Measurements from ENCODE around the gene PPP2R2C. TPM values are rescaled to one million over a fixed set of nuclear protein-coding genes. Genes with fewer than 3 reads are reported as not detected.

PPP2R2C gene
- total and polyA plus RNA-seq, 3 experiments from 2014 or later = not detected

DNA sequence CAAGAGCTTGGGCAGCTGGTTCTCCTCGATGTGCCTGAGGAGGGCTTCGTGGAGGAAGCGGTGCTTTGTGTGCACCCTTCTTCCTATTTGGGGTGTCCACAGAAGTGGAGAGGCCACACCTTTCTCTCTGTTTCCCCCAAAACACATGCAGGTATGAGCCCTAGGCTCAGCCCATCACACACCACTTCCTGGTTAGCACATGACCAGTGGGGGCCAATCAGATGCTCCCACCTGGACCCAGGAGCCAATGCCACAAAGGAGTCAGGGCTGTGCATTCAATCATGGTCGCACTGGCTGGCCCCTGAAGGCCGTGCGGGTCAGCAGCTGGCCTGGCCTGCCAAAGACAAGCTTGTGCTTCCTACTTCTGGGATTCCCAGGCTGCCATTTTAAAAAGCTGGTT lies 51.4 kb downstream of the PPP2R2C start:
- Histone ChIP-seq H3K4me3 (ENCODE audit: low read length) (no peak overlapping the region), H3K9me3 (ENCODE audit: low read length) (no peaks in the 10 kb centered on the region), H3K4me1 (ENCODE audit: insufficient read depth, low read length) (no peaks in the 10 kb centered on the region), H3K27me3 (ENCODE audit: insufficient read depth, low read length, poor library complexity, severe bottlenecking) (no peaks in the 10 kb centered on the region), H3K27ac (ENCODE audit: low read depth, low read length) (no peak overlapping the region), H3K36me3 (ENCODE audit: insufficient read depth, low read length) (no peaks in the 10 kb centered on the region)
- Mint-ChIP-seq H3K27me3 (peaks cover 18 to 39% of the 10 kb centered on the region in 2 donors), H3K36me3 (peaks cover 0 to 1% (median 0%) of the 10 kb centered on the region in 3 donors), H3K27ac (no peak overlapping the region), H3K9me3 (peaks cover 0 to 2% (median 0%) of the 10 kb centered on the region in 5 donors), H3K4me3 (no peak overlapping the region), H3K4me1 (peaks cover 0 to 4% (median 0%) of the 10 kb centered on the region in 3 donors)
- POLR2A ChIA-PET = no interaction called here
- CTCF ChIA-PET = no interaction called here
- no peak for DNase-seq

DNA sequence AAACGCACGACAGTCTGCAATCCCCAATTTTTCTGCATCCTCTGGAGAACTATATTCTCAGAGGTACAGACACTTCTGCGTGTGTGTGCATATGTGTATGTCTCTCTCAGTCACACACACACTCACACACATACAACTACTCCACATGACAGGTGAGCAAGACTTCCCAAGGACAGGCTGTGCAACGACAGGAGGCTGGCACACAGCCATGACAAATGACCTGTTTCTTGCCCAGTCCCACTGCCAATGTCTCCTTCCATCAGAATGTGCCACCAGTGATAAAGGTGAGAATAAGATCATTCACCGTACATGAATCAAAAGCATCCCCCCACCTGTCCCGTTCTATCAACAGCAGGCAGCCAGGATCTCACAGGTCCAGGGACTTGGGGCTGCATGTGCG lies 52.4 kb downstream of the PPP2R2C start:
- Mint-ChIP-seq H3K36me3 (peaks cover 0 to 1% (median 0%) of the 10 kb centered on the region in 3 donors), H3K27me3 (peaks cover 19 to 36% of the 10 kb centered on the region in 2 donors), H3K9me3 (peaks cover 0 to 2% (median 0%) of the 10 kb centered on the region in 5 donors), H3K4me3 (no peak overlapping the region), H3K4me1 (peaks cover 0 to under 1% (median 0%) of the 10 kb centered on the region in 3 donors), H3K27ac (peak overlapping the region in 1 of 8 donors; percentile 26)
- ChIA-PET POLR2A (no interaction called here), CTCF (no interaction called here)
- Histone ChIP-seq H3K4me3 (ENCODE audit: low read length) (no peak overlapping the region), H3K27me3 (ENCODE audit: insufficient read depth, low read length, poor library complexity, severe bottlenecking) (no peaks in the 10 kb centered on the region), H3K4me1 (ENCODE audit: insufficient read depth, low read length) (no peaks in the 10 kb centered on the region), H3K27ac (ENCODE audit: low read depth, low read length) (no peak overlapping the region), H3K9me3 (ENCODE audit: low read length) (no peaks in the 10 kb centered on the region), H3K36me3 (ENCODE audit: insufficient read depth, low read length) (no peaks in the 10 kb centered on the region)
- DNase-seq = no peak

DNA sequence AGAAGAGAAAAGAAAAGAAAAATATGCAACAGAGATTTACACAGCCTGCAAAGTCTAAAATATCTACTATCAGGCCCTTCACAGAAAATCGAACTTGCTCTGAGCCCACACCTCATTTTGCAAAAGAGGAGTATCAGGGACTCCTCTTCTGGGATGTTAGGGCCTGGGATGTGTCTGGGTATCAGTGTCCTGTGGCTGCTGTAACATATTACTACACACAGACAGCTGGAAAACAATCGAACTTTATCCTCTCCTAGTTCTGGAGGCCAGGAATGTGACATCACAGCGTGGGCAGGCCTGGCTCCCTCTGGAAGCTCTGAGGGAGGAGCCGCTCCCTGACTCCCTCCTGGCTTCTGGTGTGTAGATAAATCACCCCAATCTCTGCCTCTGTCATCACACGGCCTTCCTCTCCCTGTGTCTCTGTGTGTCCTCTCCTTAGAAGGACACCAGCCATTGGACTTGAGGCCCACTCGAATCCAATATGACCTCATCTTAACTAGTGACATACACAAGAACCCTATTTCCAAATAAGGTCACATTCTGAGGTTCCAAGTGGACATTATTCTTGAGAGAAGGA lies 52.9 kb downstream of the PPP2R2C start:
- H3K27me3 ChIP-seq (ENCODE audit: insufficient read depth, low read length, poor library complexity, severe bottlenecking) = no peaks in the 10 kb centered on the region
- no peak for DNase-seq
- no peaks in the 10 kb centered on the region for H3K36me3 ChIP-seq (ENCODE audit: insufficient read depth, low read length)
- peaks cover 20 to 34% of the 10 kb centered on the region in 2 donors for H3K27me3 Mint-ChIP-seq
- H3K4me3 ChIP-seq (ENCODE audit: low read length) = no peak overlapping the region
- CTCF ChIA-PET = no interaction called here
- no peak overlapping the region for H3K27ac Mint-ChIP-seq
- no peaks in the 10 kb centered on the region for H3K9me3 ChIP-seq (ENCODE audit: low read length)
- peaks cover 0 to 2% (median 0%) of the 10 kb centered on the region in 5 donors for H3K9me3 Mint-ChIP-seq
- POLR2A ChIA-PET = no interaction called here
- no peaks in the 10 kb centered on the region for H3K4me1 Mint-ChIP-seq
- no peaks in the 10 kb centered on the region for H3K4me1 ChIP-seq (ENCODE audit: insufficient read depth, low read length)
- H3K4me3 Mint-ChIP-seq = no peak overlapping the region
- peaks cover 0 to 1% (median 0%) of the 10 kb centered on the region in 3 donors for H3K36me3 Mint-ChIP-seq
- H3K27ac ChIP-seq (ENCODE audit: low read depth, low read length) = no peak overlapping the region

DNA sequence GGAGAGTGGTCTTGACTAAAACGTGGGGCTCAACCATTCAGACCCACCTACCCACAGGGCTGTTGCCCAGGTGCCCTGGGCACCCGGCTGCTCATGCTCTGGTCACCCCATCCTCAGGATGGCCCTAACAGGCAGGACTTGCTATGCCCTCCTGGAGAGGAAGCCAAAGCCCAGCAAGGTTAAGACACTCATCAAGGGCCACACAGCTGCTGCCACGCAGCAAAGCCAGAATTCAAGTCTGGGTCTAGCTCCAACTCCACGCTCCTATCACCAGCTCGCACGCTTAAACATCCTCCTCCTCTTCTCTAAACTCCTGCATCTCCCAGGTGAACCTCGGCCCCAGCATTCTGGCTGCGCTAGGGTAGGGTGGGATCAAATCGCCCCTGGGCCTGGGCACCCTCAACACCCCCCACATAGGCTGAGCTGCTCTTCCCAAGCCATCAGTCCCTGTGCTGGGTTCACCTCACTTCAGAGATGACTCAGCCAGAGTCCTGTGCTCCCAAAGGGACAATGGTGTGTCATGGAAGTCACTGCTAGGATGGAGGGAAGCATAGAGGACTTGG lies 54.1 kb downstream of the PPP2R2C start:
- Mint-ChIP-seq H3K9me3 (peaks cover 0 to 2% (median 0%) of the 10 kb centered on the region in 5 donors), H3K27ac (no peak overlapping the region), H3K4me3 (no peak overlapping the region), H3K36me3 (no peaks in the 10 kb centered on the region), H3K4me1 (no peaks in the 10 kb centered on the region), H3K27me3 (peaks cover 18 to 32% of the 10 kb centered on the region in 2 donors)
- Histone ChIP-seq H3K4me1 (ENCODE audit: insufficient read depth, low read length) (no peaks in the 10 kb centered on the region), H3K27me3 (ENCODE audit: insufficient read depth, low read length, poor library complexity, severe bottlenecking) (no peaks in the 10 kb centered on the region), H3K9me3 (ENCODE audit: low read length) (no peaks in the 10 kb centered on the region), H3K27ac (ENCODE audit: low read depth, low read length) (no peak overlapping the region), H3K4me3 (ENCODE audit: low read length) (no peak overlapping the region), H3K36me3 (ENCODE audit: insufficient read depth, low read length) (no peaks in the 10 kb centered on the region)
- ChIA-PET CTCF (no interaction called here), POLR2A (no interaction called here)
- no peak for DNase-seq

DNA sequence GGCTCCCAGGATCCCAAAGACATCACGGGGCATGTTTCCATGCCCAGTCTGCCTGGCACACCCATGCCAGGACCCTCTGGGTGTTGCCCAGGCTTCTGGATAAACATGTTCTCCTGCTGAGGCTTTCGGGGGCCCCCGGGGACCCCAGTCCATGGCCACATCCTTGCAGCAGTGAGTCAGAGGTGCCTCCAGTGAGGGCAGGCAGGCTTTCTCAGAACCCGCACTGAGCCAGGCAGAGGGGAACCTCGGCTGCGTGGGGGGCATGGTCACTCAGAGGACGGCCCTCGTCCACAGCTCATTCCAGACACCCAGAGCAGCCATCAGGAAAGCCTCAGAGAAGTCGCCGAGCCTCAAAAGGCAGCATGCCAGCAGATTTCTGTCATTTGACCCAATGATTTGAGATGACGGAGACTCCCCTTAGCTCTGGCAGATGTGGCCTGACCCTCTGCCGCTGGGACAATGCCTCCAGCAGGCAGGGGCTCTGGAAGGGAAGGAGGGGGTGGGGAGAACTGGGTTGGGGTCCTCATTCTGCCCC lies 54.8 kb downstream of the PPP2R2C start:
- no peaks in the 10 kb centered on the region for H3K9me3 ChIP-seq (ENCODE audit: low read length)
- POLR2A ChIA-PET = no interaction called here
- Mint-ChIP-seq H3K27me3 (peaks cover 18 to 30% of the 10 kb centered on the region in 2 donors), H3K27ac (no peak overlapping the region), H3K9me3 (peaks cover 0 to 2% (median 0%) of the 10 kb centered on the region in 5 donors), H3K4me1 (no peaks in the 10 kb centered on the region), H3K36me3 (no peaks in the 10 kb centered on the region), H3K4me3 (no peak overlapping the region)
- DNase-seq = no peak
- no peak overlapping the region for H3K27ac ChIP-seq (ENCODE audit: low read depth, low read length)
- no peaks in the 10 kb centered on the region for H3K36me3 ChIP-seq (ENCODE audit: insufficient read depth, low read length)
- H3K4me1 ChIP-seq (ENCODE audit: insufficient read depth, low read length) = no peaks in the 10 kb centered on the region
- no peak overlapping the region for H3K4me3 ChIP-seq (ENCODE audit: low read length)
- CTCF ChIA-PET = no interaction called here
- no peaks in the 10 kb centered on the region for H3K27me3 ChIP-seq (ENCODE audit: insufficient read depth, low read length, poor library complexity, severe bottlenecking)

DNA sequence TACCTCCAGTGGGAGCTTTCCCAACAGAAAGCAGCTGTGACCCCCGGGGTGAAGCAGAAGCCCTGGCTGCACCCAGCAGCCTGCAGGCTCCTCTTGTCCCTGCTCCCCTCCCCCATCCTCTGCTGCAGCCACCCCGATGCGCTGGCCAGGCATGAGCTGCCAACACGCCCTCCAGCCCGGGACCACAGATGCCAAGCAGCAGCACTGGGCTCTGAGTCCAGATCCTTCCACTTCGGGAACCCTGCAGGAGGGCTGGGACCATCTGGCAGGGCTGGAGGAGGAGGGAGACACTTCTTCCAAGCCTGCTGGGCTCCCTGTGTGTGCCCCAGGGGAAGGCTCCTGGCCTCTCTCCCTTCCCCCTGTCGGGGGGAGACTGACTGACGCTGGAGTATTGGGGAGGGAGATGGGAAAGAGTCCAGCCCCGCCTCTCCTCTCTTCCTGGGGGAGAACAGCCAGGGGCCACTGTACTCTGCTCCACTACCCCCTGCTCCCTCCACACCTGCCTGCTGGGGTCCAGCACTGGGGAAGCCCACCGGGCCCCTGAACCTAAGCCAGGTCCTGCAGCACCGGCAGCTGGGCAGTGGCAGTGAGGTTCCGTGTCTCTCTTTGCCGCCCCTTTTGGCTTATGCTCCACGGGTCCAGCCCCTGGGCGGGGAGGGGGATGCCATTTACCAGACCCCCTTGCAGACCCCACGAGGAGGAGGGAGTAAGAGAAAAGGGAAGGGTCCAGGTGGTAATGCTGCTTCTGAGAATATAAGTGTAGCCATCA lies 55.7 kb downstream of the PPP2R2C start:
- Mint-ChIP-seq H3K27me3 (peaks cover 19 to 27% of the 10 kb centered on the region in 2 donors), H3K4me3 (no peak overlapping the region), H3K9me3 (peaks cover 0 to 2% (median 0%) of the 10 kb centered on the region in 5 donors), H3K27ac (no peak overlapping the region), H3K36me3 (no peaks in the 10 kb centered on the region), H3K4me1 (no peaks in the 10 kb centered on the region)
- CTCF ChIA-PET = no interaction called here
- H3K4me1 ChIP-seq (ENCODE audit: insufficient read depth, low read length) = no peaks in the 10 kb centered on the region
- H3K4me3 ChIP-seq (ENCODE audit: low read length) = no peak overlapping the region
- POLR2A ChIA-PET = no interaction called here
- H3K27ac ChIP-seq (ENCODE audit: low read depth, low read length) = no peak overlapping the region
- no peaks in the 10 kb centered on the region for H3K36me3 ChIP-seq (ENCODE audit: insufficient read depth, low read length)
- no peaks in the 10 kb centered on the region for H3K9me3 ChIP-seq (ENCODE audit: low read length)
- H3K27me3 ChIP-seq (ENCODE audit: insufficient read depth, low read length, poor library complexity, severe bottlenecking) = no peaks in the 10 kb centered on the region
- DNase-seq = no peak

DNA sequence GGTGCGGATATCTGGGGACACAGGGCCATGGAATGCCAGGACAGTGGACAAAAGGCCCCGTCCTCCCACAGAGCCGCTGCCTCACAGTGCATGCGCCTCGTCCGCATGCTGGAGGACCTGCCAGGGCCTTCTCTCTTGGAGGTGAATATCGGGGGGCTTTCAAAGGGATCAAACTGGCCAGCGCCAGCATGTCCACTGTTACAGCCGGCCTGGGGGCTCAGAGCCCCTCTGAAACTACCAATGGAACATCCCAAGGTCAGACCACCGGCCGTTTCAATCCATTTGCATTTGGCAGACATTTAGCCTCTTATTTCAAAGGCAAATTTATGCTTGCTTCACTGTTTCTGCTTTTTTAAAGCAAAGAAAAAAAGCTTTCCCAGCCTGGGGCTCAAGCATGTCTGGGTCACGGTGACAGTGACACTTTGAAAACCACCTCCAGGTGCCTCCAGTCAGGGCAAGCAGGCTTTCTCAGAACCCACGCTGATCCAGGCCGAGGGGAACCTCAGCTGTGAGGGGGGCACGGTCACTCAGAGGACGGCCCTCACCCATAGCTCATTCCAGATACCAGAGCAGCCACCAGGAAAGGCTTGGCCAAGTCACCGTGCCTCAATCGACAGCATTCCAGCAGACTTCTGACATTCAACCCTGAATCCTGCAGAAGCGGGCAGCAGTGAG lies 57.2 kb downstream of the PPP2R2C start:
- H3K36me3 Mint-ChIP-seq = no peaks in the 10 kb centered on the region

DNA sequence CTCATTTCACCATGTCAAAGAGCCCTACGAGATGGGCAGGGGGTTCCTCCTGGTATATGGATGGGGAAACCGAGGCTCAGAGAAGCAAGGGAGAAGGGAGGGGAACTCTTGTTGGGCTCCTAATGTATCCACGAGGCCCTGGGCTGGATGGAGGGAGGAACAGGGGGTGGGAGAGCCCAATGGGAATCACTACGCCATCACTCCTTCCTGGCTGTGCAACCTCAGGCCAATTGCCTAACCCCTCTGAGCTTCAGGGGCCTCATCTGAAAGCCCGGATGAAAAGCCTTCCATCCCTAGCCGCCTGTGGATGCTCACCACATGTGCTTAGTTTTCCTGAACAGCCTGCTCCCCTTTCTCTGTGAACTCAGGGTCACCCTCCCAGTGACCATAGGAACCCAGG lies 57.8 kb downstream of the PPP2R2C start:
- H3K27me3 ChIP-seq (ENCODE audit: insufficient read depth, low read length, poor library complexity, severe bottlenecking) = no peaks in the 10 kb centered on the region
- Mint-ChIP-seq H3K27ac (no peak overlapping the region), H3K27me3 (peaks cover 23 to 27% of the 10 kb centered on the region in 2 donors), H3K4me1 (no peaks in the 10 kb centered on the region), H3K4me3 (no peak overlapping the region), H3K36me3 (no peaks in the 10 kb centered on the region), H3K9me3 (peaks cover 0 to 2% (median 0%) of the 10 kb centered on the region in 5 donors)
- H3K9me3 ChIP-seq (ENCODE audit: low read length) = no peaks in the 10 kb centered on the region
- no peak for DNase-seq
- ChIA-PET POLR2A (no interaction called here), CTCF (no interaction called here)
- H3K4me3 ChIP-seq (ENCODE audit: low read length) = no peak overlapping the region
- no peaks in the 10 kb centered on the region for H3K4me1 ChIP-seq (ENCODE audit: insufficient read depth, low read length)
- no peak overlapping the region for H3K27ac ChIP-seq (ENCODE audit: low read depth, low read length)
- H3K36me3 ChIP-seq (ENCODE audit: insufficient read depth, low read length) = no peaks in the 10 kb centered on the region

More for the DNA sequence above, 57.2 kb downstream of the PPP2R2C start:
- H3K27ac Mint-ChIP-seq = no peak overlapping the region
- Histone ChIP-seq H3K27me3 (ENCODE audit: insufficient read depth, low read length, poor library complexity, severe bottlenecking) (no peaks in the 10 kb centered on the region), H3K4me3 (ENCODE audit: low read length) (no peak overlapping the region), H3K36me3 (ENCODE audit: insufficient read depth, low read length) (no peaks in the 10 kb centered on the region), H3K4me1 (ENCODE audit: insufficient read depth, low read length) (no peaks in the 10 kb centered on the region), H3K9me3 (ENCODE audit: low read length) (no peaks in the 10 kb centered on the region), H3K27ac (ENCODE audit: low read depth, low read length) (no peak overlapping the region)
- ChIA-PET CTCF (no interaction called here), POLR2A (no interaction called here)
- H3K4me1 Mint-ChIP-seq = no peaks in the 10 kb centered on the region
- DNase-seq = no peak
- peaks cover 23 to 31% of the 10 kb centered on the region in 2 donors for H3K27me3 Mint-ChIP-seq
- H3K9me3 Mint-ChIP-seq = peaks cover 0 to 2% (median 0%) of the 10 kb centered on the region in 5 donors
- no peak overlapping the region for H3K4me3 Mint-ChIP-seq
